Fibroblast of pulmonary artery (primary cell): ENCODE results near the gene DOCK10.
A peak's percentile ranks its signal among the peaks of the same experiment; 100 is the strongest.

ENCODE experiments used
- DNase-seq: peaks from one replicate; pipeline ENCODE4 v3.0.0-alpha.2; 2010; ENCODE audit warnings: low read depth
- H3K4me3 ChIP-seq: replicated peaks from 2 replicates; pipeline ENCODE4 v1.5.1; 2011; ENCODE audit warnings: low read depth, mild to moderate bottlenecking, control low read depth, low read length, moderate library complexity
- TF ChIP-seq, protein P1 (sequence below): IDR thresholded peaks from 2 replicates; pipeline ENCODE4 v1.5.1; 2011; ENCODE audit warnings: mild to moderate bottlenecking, control low read depth, low read length, inconsistent platforms; ENCODE audit errors: missing control alignments

DOCK10 gene

DNA sequence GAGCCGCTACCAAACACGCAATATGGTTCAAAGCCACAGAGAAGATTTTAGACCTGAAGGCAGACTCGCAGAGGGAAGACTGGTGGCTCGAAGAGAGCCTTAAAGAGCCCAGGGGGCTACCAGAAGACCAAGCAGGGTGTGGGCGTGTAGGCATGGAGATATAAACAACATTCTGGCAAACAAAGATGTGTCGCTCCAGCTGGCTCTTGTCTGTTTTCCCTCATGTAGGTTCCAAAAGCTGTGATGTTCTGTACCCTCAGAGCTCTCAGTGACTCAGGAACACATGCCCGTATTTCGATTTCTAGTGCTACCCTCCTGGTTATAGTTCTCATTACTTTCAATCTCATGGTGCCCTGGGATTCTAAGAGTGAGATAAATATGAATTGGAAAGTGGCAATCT is 44.5 kb downstream of the DOCK10 start:
- no peak overlapping the region for H3K4me3 ChIP-seq
- TF ChIP-seq, protein P1, sequence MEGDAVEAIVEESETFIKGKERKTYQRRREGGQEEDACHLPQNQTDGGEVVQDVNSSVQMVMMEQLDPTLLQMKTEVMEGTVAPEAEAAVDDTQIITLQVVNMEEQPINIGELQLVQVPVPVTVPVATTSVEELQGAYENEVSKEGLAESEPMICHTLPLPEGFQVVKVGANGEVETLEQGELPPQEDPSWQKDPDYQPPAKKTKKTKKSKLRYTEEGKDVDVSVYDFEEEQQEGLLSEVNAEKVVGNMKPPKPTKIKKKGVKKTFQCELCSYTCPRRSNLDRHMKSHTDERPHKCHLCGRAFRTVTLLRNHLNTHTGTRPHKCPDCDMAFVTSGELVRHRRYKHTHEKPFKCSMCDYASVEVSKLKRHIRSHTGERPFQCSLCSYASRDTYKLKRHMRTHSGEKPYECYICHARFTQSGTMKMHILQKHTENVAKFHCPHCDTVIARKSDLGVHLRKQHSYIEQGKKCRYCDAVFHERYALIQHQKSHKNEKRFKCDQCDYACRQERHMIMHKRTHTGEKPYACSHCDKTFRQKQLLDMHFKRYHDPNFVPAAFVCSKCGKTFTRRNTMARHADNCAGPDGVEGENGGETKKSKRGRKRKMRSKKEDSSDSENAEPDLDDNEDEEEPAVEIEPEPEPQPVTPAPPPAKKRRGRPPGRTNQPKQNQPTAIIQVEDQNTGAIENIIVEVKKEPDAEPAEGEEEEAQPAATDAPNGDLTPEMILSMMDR = no peak
- DNase-seq = peak; percentile 61

- DNase-seq = no peak
- no peak overlapping the region for H3K4me3 ChIP-seq
- TF ChIP-seq, protein P1 = no peak
Measured at GRCh38 chr2:224995419-224995818, 46.8 kb downstream of the DOCK10 start.

GRCh38 chr2:224994242-224994823 is 47.9 kb downstream of the DOCK10 start:
- no peak for DNase-seq
- TF ChIP-seq, protein P1 = no peak

DNA sequence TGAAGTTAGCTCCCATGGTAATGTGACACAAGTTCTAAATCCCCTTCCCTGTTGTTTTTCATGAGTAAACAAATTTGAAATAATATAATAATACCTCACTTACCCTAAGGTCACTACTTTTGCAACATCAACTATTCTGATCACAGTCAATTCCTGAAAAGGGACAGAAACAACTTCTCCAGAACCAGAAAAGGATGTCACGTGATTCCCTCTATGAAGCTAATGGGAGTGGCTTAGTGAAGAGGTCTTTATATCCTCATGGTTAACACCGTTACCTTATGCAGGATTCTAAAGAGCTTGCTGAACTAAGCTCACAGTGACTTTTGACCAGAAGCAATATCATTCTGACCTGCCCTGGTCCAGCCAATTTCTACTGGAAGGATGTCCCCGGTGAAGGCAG is 51.6 kb downstream of the DOCK10 start:
- H3K4me3 ChIP-seq = no peak overlapping the region
- no peak for DNase-seq
- TF ChIP-seq, protein P1 = no peak

More at GRCh38 chr2:224994242-224994823, 47.9 kb downstream of the DOCK10 start:
- no peak overlapping the region for H3K4me3 ChIP-seq

GRCh38 chr2:224987733-224988132 is 54.5 kb downstream of the DOCK10 start:
- no peak overlapping the region for H3K4me3 ChIP-seq
- TF ChIP-seq, protein P1 = no peak
- no peak for DNase-seq

- TF ChIP-seq, protein P1 = no peak
- no peak overlapping the region for H3K4me3 ChIP-seq
- DNase-seq = no peak
Measured at GRCh38 chr2:224986477-224986876, 55.8 kb downstream of the DOCK10 start.

DNA sequence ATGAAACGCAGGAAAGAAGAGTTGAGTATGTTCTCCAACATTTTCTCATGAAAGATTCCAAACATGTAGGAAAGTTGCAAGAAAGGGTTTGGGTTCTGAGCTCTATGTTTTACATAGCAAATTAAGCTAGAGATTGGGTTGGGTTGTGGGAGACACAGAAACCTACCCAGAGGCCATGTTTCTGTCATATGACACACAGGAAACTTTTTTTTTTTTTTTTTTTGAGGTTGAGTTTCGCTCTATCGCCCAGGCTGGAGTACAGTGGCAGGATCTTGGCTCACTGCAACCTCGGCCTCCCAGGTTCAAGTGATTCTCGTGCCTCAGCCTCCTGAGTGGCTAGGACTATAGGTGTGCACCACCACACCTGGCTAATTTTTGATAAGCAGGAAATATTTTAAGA is 57.6 kb downstream of the DOCK10 start:
- no peak overlapping the region for H3K4me3 ChIP-seq
- DNase-seq = no peak
- TF ChIP-seq, protein P1 = no peak
